ENCODE measurements around the gene PROM2.

The PROM2 gene

GRCh38 chr2:95301186-95301585, 26.9 kb downstream of the PROM2 start:
- DNase-seq, result no peak
- TF ChIP-seq CTCF (IDR thresholded peaks at IDR 0.05; ENCODE audit: low read depth, low read length, missing control alignments), result no peak
- Histone ChIP-seq H3K36me3 (replicated peaks) (no peaks in the 10 kb centered on the region), H3K4me3 (ENCODE audit: low read depth, low read length) (no peak overlapping the region), H3K27ac (no peak overlapping the region), H3K27me3 (replicated peaks) (no peaks in the 10 kb centered on the region)
- in situ Hi-C loops (cut with HindIII; ENCODE audit: low pct_ligation_motif_present, low sequenced_read_pairs), result no loop called here

- DNase-seq, result no peak
- Histone ChIP-seq H3K36me3 (replicated peaks) (no peaks in the 10 kb centered on the region), H3K27me3 (replicated peaks) (no peaks in the 10 kb centered on the region), H3K27ac (no peak overlapping the region), H3K4me3 (ENCODE audit: low read depth, low read length) (no peak overlapping the region)
- in situ Hi-C loops (cut with HindIII; ENCODE audit: low pct_ligation_motif_present, low sequenced_read_pairs), result no loop called here
- no peak for TF ChIP-seq CTCF (IDR thresholded peaks at IDR 0.05; ENCODE audit: low read depth, low read length, missing control alignments)
Measured at GRCh38 chr2:95301876-95302641, 27.8 kb downstream of the PROM2 start.

GRCh38 chr2:95303191-95303919, 29.1 kb downstream of the PROM2 start:
- Histone ChIP-seq H3K27ac (no peak overlapping the region), H3K36me3 (replicated peaks) (no peaks in the 10 kb centered on the region), H3K4me3 (ENCODE audit: low read depth, low read length) (no peak overlapping the region), H3K27me3 (replicated peaks) (no peaks in the 10 kb centered on the region)
- DNase-seq, result no peak
- in situ Hi-C loops (cut with HindIII; ENCODE audit: low pct_ligation_motif_present, low sequenced_read_pairs), result no loop called here
- no peak for TF ChIP-seq CTCF (IDR thresholded peaks at IDR 0.05; ENCODE audit: low read depth, low read length, missing control alignments)

- TF ChIP-seq CTCF (IDR thresholded peaks at IDR 0.05; ENCODE audit: low read depth, low read length, missing control alignments), result no peak
- Histone ChIP-seq H3K4me3 (ENCODE audit: low read depth, low read length) (no peak overlapping the region), H3K27me3 (replicated peaks) (no peaks in the 10 kb centered on the region), H3K27ac (no peak overlapping the region), H3K36me3 (replicated peaks) (no peaks in the 10 kb centered on the region)
- in situ Hi-C loops (cut with HindIII; ENCODE audit: low pct_ligation_motif_present, low sequenced_read_pairs), result no loop called here
- no peak for DNase-seq
Measured at GRCh38 chr2:95305380-95306061, 31.3 kb downstream of the PROM2 start.

GRCh38 chr2:95306336-95306895, 32.2 kb downstream of the PROM2 start:
- no peaks in the 10 kb centered on the region for H3K27me3 ChIP-seq (replicated peaks)
- no peak for TF ChIP-seq CTCF (IDR thresholded peaks at IDR 0.05; ENCODE audit: low read depth, low read length, missing control alignments)
- no peak for DNase-seq
- no peak overlapping the region for H3K27ac ChIP-seq
- H3K4me3 ChIP-seq (ENCODE audit: low read depth, low read length), result no peak overlapping the region
- in situ Hi-C loops (cut with HindIII; ENCODE audit: low pct_ligation_motif_present, low sequenced_read_pairs), result no loop called here
- H3K36me3 ChIP-seq (replicated peaks), result no peaks in the 10 kb centered on the region
